Tibial nerve (tissue), 4 donors: Measurements from ENCODE around the gene SYDE2.

Source experiments
- CTCF ChIP-seq, 5 experiments: fragments of 200-600 bp in 3 of 5; fragments of 450-650 bp in 2 of 5; sonication (generic) in 3 of 5; IDR thresholded peaks; one replicate each; pipeline ENCODE4 v1.5.1; 2016 to 2019; ENCODE audit warnings: antibody characterized with exemption in 5 of 5, mild to moderate bottlenecking in 3 of 5, moderate library complexity in 2 of 5
- EP300 ChIP-seq, 2 donors: sonication (generic); formaldehyde crosslinking; IDR thresholded peaks; one replicate each; pipeline ENCODE4 v1.6.1; 2017; ENCODE audit warnings: antibody characterized with exemption in 2 of 2, mild to moderate bottlenecking in 1 of 2
- POLR2A ChIP-seq, 2 donors: fragments of 450-650 bp; IDR thresholded peaks; one replicate each; pipeline ENCODE4 v1.6.1; 2017; ENCODE audit warnings: antibody characterized with exemption in 2 of 2, mild to moderate bottlenecking in 2 of 2, moderate library complexity in 2 of 2

GRCh38 chr1:85111695-85112094 is 89.1 kb downstream of the SYDE2 start:
- TF ChIP-seq CTCF (IDR thresholded peaks at IDR 0.05), result no peak
- TF ChIP-seq POLR2A (IDR thresholded peaks at IDR 0.05), result no peak
- no peak for TF ChIP-seq EP300 (IDR thresholded peaks at IDR 0.05)
